Duodenal mucosa (tissue), 2 donors: ENCODE results near the gene RERE.
"Not testable (repeated sequence)": the region's sequence is repeated elsewhere in the genome, so short reads cannot be mapped to it uniquely, and the experiment has no call there.

ENCODE experiments used
- H3K27ac ChIP-seq: one replicate; pipeline ENCODE4 v1.7.0; 2013; ENCODE audit warnings: low read depth, low read length
- H3K27me3 ChIP-seq, 2 donors: one replicate each; pipeline ENCODE4 v1.7.0; 2013; ENCODE audit warnings: low read length in 2 of 2, control low read depth in 1 of 2; ENCODE audit not compliant: insufficient read depth in 2 of 2, control insufficient read depth in 1 of 2
- H3K36me3 ChIP-seq, 2 donors: one replicate each; pipeline ENCODE4 v1.7.0; 2013; ENCODE audit warnings: low read length in 2 of 2, control low read depth in 1 of 2; ENCODE audit not compliant: insufficient read depth in 2 of 2, control insufficient read depth in 1 of 2
- H3K4me1 ChIP-seq, 2 donors: one replicate each; pipeline ENCODE4 v1.7.0; 2013; ENCODE audit warnings: low read length in 2 of 2, control low read depth in 1 of 2; ENCODE audit not compliant: insufficient read depth in 2 of 2, control insufficient read depth in 1 of 2
- H3K4me3 ChIP-seq, 2 donors: one replicate each; pipeline ENCODE4 v1.7.0; 2013; ENCODE audit warnings: low read length in 2 of 2, low read depth in 1 of 2
- H3K9ac ChIP-seq, 2 donors: one replicate each; pipeline ENCODE4 v1.7.0; 2013; ENCODE audit warnings: low read length in 2 of 2, low read depth in 1 of 2
- H3K9me3 ChIP-seq, 2 donors: one replicate each; pipeline ENCODE4 v1.7.0; 2013; ENCODE audit warnings: low read length in 2 of 2, control low read depth in 1 of 2; ENCODE audit not compliant: control insufficient read depth in 1 of 2

RERE gene

DNA sequence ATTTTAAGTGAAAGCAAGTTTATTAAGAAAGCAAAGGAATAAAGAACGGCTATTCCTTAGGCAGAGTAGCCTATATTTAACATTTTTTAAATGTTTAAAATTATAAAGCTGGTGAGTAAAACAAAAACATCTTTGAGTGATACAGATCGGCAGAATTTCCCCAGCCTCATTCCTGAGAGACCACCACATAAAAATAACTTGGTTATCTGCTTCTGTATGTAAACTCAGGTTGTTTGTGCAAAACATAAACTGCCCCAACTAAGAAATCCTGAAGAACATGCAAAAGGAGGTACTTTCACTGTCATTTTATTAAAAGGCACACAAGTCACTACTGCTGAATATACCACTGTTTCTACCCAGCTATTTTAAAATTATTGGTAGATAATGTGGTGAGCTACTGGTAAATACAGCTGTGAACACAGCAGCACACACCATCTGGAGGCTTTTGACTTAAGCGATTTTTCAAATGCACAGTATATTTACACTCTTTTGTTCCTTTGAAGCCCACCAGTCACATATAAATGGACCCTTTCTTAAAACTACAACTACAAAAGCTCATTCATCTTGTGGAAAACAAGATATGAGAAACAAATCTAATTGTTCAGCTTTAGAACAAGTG, 119.3 kb downstream of the RERE start:
- Histone ChIP-seq H3K9me3 (no peaks in the 10 kb centered on the region), H3K36me3 (no peaks in the 10 kb centered on the region), H3K27me3 (no peaks in the 10 kb centered on the region), H3K4me3 (no peak overlapping the region), H3K4me1 (peaks cover 19 to 21% of the 10 kb centered on the region in 2 donors), H3K9ac (no peak overlapping the region), H3K27ac (no peak overlapping the region)

DNA sequence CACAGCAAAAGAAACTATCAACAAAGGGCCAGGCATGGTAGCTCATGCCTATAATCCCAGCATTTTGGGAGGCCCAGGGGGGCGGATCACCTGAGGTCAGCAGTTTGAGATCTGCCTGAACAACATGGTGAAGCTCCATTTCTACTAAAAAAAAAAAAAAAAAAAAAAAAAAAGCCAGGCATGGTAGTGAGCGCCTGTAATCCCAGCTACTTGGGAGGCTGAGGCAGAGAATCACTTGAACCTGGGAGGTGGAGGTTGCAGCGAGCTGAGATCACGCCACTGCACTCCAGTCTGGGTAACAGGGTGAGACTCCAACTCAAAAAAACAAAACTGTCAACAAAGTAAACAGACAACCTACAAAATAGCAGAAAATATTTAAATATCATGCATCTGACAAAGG, 122.0 kb downstream of the RERE start:
- H3K27ac ChIP-seq, H3K36me3 ChIP-seq, H3K4me3 ChIP-seq, H3K27me3 ChIP-seq, H3K9ac ChIP-seq, H3K4me1 ChIP-seq, H3K9me3 ChIP-seq: not testable (repeated sequence)

- Histone ChIP-seq H3K9ac (no peak overlapping the region), H3K27me3 (no peaks in the 10 kb centered on the region), H3K36me3 (no peaks in the 10 kb centered on the region), H3K9me3 (no peaks in the 10 kb centered on the region), H3K4me3 (no peak overlapping the region), H3K27ac (no peak overlapping the region), H3K4me1 (no peaks in the 10 kb centered on the region)
These were observed 124.3 kb downstream of the RERE start for GRCh38 chr1:8693107-8693506.

DNA sequence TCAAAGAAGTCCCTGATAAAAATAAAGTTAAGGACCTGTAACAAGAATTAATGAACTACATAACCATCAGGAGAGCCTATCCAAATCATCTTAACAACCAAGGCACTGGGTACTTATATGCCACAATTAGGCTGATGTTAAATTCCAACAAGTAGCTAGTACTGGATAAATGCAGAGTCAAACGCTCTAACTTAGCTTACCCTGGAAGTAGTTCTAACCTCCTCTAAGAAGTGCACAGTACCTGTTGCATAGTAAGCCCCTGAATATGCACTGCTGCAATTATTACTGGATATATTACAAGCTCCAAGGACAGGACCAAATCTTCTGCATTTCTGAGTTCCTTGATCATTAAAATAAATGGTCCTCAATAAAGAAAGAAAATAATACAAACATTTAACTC, 125.8 kb downstream of the RERE start:
- Histone ChIP-seq H3K27ac (no peak overlapping the region), H3K4me1 (peaks cover 0 to 11% of the 10 kb centered on the region in 2 donors), H3K9me3 (no peaks in the 10 kb centered on the region), H3K27me3 (no peaks in the 10 kb centered on the region), H3K36me3 (no peaks in the 10 kb centered on the region), H3K4me3 (no peak overlapping the region), H3K9ac (no peak overlapping the region)

GRCh38 chr1:8690253-8690525, 127.3 kb downstream of the RERE start:
- Histone ChIP-seq H3K4me3 (no peak overlapping the region), H3K36me3 (no peaks in the 10 kb centered on the region), H3K9ac (no peak overlapping the region), H3K27ac (no peak overlapping the region), H3K4me1 (peaks cover 0 to 11% of the 10 kb centered on the region in 2 donors), H3K27me3 (no peaks in the 10 kb centered on the region), H3K9me3 (no peaks in the 10 kb centered on the region)

DNA sequence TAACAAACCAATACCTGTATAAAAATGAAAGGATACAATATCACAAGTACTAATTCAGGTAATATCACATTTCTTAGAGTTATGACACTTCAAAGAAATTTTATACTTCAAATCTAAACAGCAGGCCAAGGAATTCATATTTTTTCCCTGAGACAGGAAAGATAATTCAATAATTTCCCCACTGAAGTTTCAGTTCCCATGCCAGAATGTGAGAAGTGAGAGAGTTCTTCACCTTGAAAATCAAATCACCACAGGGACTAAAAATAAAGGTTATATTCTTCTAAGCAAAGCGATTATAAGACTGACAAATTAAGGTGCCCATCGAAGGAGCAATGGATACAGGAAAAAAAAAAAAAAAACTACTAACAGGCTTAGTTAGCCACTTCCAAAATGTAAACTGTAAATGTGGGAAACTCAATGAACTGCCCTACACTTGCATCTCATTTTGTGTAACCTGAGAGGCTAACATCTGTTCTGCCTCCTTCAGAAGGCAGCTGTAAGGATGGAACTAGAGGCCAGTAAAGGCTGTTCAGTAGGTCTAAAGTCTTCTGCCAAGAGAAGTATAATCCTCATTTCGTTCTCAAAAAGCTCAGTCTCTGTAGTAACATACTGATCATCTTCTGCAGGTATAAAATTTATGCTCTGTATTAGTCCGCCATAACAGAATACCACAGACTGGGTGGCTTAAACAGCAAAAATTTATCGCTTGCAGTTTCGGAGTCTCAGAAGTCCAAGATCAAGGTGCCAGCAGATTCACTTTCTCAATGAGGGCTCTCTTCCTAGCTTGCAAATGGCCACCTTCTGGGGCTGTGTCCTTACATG, 127.8 kb downstream of the RERE start:
- no peak overlapping the region for H3K4me3 ChIP-seq
- H3K9me3 ChIP-seq: no peaks in the 10 kb centered on the region
- H3K27me3 ChIP-seq: no peaks in the 10 kb centered on the region
- H3K27ac ChIP-seq: no peak overlapping the region
- no peaks in the 10 kb centered on the region for H3K36me3 ChIP-seq
- H3K9ac ChIP-seq: no peak overlapping the region
- peaks cover 0 to 11% of the 10 kb centered on the region in 2 donors for H3K4me1 ChIP-seq

GRCh38 chr1:8687538-8687937, 129.9 kb downstream of the RERE start:
- H3K4me1 ChIP-seq: peaks cover 0 to 17% of the 10 kb centered on the region in 2 donors
- no peak overlapping the region for H3K9ac ChIP-seq
- no peaks in the 10 kb centered on the region for H3K36me3 ChIP-seq
- no peaks in the 10 kb centered on the region for H3K9me3 ChIP-seq
- H3K4me3 ChIP-seq: no peak overlapping the region
- no peak overlapping the region for H3K27ac ChIP-seq
- no peaks in the 10 kb centered on the region for H3K27me3 ChIP-seq

DNA sequence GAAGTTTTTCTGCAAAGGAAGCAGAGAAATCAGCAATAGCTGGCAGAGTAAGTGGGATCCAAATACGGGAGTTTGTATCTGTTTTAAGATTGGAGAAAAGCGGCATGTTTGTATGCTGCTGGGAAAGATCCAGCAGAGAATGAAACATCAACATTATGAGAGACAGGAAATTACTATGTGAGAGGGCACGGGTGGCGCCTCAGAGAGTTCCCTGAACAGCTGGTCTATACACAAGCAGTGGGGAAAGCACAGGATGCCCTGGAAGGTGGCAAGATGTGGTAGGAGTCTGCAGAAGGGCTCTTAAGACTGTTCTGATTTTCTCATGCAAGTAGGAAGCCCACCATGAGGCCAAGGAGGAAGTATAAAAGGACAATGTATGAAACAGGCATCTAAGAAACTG, 130.4 kb downstream of the RERE start:
- H3K36me3 ChIP-seq: no peaks in the 10 kb centered on the region
- no peaks in the 10 kb centered on the region for H3K27me3 ChIP-seq
- no peak overlapping the region for H3K9ac ChIP-seq
- no peaks in the 10 kb centered on the region for H3K9me3 ChIP-seq
- H3K27ac ChIP-seq: no peak overlapping the region
- H3K4me3 ChIP-seq: no peak overlapping the region
- H3K4me1 ChIP-seq: peaks cover 0 to 22% of the 10 kb centered on the region in 2 donors

DNA sequence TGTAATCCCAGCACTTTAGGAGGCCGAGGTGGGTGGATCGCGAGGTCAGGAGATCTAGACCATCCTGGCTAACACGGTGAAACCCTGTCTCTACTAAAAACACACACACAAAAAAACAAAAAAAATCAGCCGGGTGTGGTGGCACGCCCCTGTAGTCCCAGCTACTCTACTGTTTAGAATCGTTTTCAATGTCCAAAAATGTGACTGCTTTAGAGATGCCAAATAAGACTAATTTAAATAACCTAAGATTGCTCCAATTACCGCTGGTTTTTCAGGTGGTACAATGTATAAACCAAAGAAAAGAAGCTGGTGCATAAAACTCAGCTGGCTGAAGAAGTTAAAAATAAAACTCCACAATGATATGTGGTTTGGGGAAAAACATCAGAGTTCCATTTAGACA, 132.0 kb downstream of the RERE start:
- no peaks in the 10 kb centered on the region for H3K27me3 ChIP-seq
- no peak overlapping the region for H3K27ac ChIP-seq
- H3K9ac ChIP-seq: no peak overlapping the region

GRCh38 chr1:8684590-8684989, 132.8 kb downstream of the RERE start:
- H3K36me3 ChIP-seq: no peaks in the 10 kb centered on the region
- H3K9ac ChIP-seq: no peak overlapping the region
- no peaks in the 10 kb centered on the region for H3K9me3 ChIP-seq
- peaks cover 6 to 35% of the 10 kb centered on the region in 2 donors for H3K4me1 ChIP-seq
- no peaks in the 10 kb centered on the region for H3K27me3 ChIP-seq
- H3K4me3 ChIP-seq: no peak overlapping the region
- no peak overlapping the region for H3K27ac ChIP-seq

More for the DNA sequence above, 132.0 kb downstream of the RERE start:
- no peaks in the 10 kb centered on the region for H3K9me3 ChIP-seq
- H3K36me3 ChIP-seq: no peaks in the 10 kb centered on the region
- no peak overlapping the region for H3K4me3 ChIP-seq
- H3K4me1 ChIP-seq: peaks cover 0 to 26% of the 10 kb centered on the region in 2 donors
